Neural cell (in vitro differentiated cells): Measurements from ENCODE around the gene GPR146. TPM values are rescaled to one million over a fixed set of nuclear protein-coding genes. Genes with fewer than 3 reads are reported as not detected.

Experiments used
- H2AFZ ChIP-seq: fragments of 200-600, 300-800 bp; sonication (generic), shearing (Covaris generic); 2 replicates; pipeline ENCODE4 v1.6.0; 2014; ENCODE audit warnings: low read depth, mild to moderate bottlenecking, antibody characterized with exemption, low read length, moderate library complexity
- H3F3A ChIP-seq: fragments of 200-600 bp; shearing (Covaris generic); 2 replicates; pipeline ENCODE4 v1.6.1; 2016; ENCODE audit warnings: mild to moderate bottlenecking, moderate library complexity, mixed read lengths, antibody characterized with exemption, low read length; ENCODE audit not compliant: insufficient read depth, poor library complexity, severe bottlenecking
- H3K27ac ChIP-seq: fragments of 200-600, 300-800 bp; sonication (generic), shearing (Covaris generic); 2 replicates; pipeline ENCODE4 v1.5.1; 2014; ENCODE audit warnings: mild to moderate bottlenecking, low read length, moderate library complexity
- H3K27me3 ChIP-seq: fragments of 300-800, 200-600 bp; sonication (generic), shearing (Covaris generic); 2 replicates; pipeline ENCODE4 v1.6.0; 2014; ENCODE audit warnings: mild to moderate bottlenecking, low read depth, low read length, moderate library complexity; ENCODE audit not compliant: insufficient read depth
- H3K36me3 ChIP-seq: fragments of 300-800, 200-600 bp; sonication (generic), shearing (Covaris generic); 2 replicates; pipeline ENCODE4 v1.5.1; 2014; ENCODE audit warnings: mild to moderate bottlenecking, antibody characterized with exemption, low read length, moderate library complexity; ENCODE audit not compliant: insufficient read depth
- H3K4me2 ChIP-seq: fragments of 300-800, 200-600 bp; sonication (generic), shearing (Covaris generic); 2 replicates; pipeline ENCODE4 v1.6.0; 2014; ENCODE audit warnings: mild to moderate bottlenecking, low read length
- H3K4me3 ChIP-seq: fragments of 300-800, 200-600 bp; sonication (generic), shearing (Covaris generic); 2 replicates; pipeline ENCODE4 v1.5.1; 2014; ENCODE audit warnings: mild to moderate bottlenecking, low read length, moderate library complexity
- H3K79me2 ChIP-seq: fragments of 200-600 bp; shearing (Covaris generic); replicated peaks from 2 replicates; pipeline ENCODE4 v1.6.0; 2014; ENCODE audit warnings: mild to moderate bottlenecking, low read length, moderate library complexity; ENCODE audit not compliant: insufficient read depth
- H3K9ac ChIP-seq: fragments of 300-800, 200-600 bp; sonication (generic), shearing (Covaris generic); 2 replicates; pipeline ENCODE4 v1.6.1; 2016; ENCODE audit warnings: mild to moderate bottlenecking, low read length, mixed read lengths
- H3K9me2 ChIP-seq: fragments of 200-600 bp; shearing (Covaris generic); 2 replicates; pipeline ENCODE4 v1.6.1; 2016; ENCODE audit warnings: mild to moderate bottlenecking, low read length, mixed read lengths; ENCODE audit not compliant: insufficient read depth
- H3K9me3 ChIP-seq: fragments of 200-600, 300-800 bp; sonication (generic), shearing (Covaris generic); 2 replicates; pipeline ENCODE4 v1.6.1; 2016; ENCODE audit warnings: mild to moderate bottlenecking, mixed run types, low read length, moderate library complexity, mixed read lengths
- H4K20me1 ChIP-seq: fragments of 200-600 bp; shearing (Covaris generic); 2 replicates; pipeline ENCODE4 v1.6.1; 2016; ENCODE audit warnings: mild to moderate bottlenecking, mixed run types; ENCODE audit not compliant: insufficient read depth
- CTCF ChIP-seq: fragments of 450-650 bp; IDR thresholded peaks from 2 replicates; pipeline ENCODE4 v1.5.1; 2014; ENCODE audit warnings: antibody characterized with exemption, mild to moderate bottlenecking, moderate library complexity; ENCODE audit not compliant: poor library complexity, severe bottlenecking
- EP300 ChIP-seq: fragments of 450-650 bp; conservative IDR thresholded peaks from 2 replicates; pipeline ENCODE4 v1.6.1; 2014; ENCODE audit warnings: antibody characterized with exemption, mild to moderate bottlenecking, moderate library complexity; ENCODE audit not compliant: poor library complexity, severe bottlenecking
- EZH2 ChIP-seq: fragments of 200-600, 300-800 bp; shearing (Covaris generic), sonication (generic); IDR thresholded peaks from 2 replicates; pipeline ENCODE4 v1.6.1; 2014; ENCODE audit warnings: antibody characterized with exemption, low read length, borderline replicate concordance, mild to moderate bottlenecking; ENCODE audit not compliant: insufficient read depth, poor library complexity, severe bottlenecking
- MXI1 ChIP-seq: fragments of 450-650 bp; conservative IDR thresholded peaks from 2 replicates; pipeline ENCODE4 v1.6.1; 2014; ENCODE audit warnings: antibody characterized with exemption, mild to moderate bottlenecking; ENCODE audit not compliant: poor library complexity, severe bottlenecking
- POLR2AphosphoS5 ChIP-seq: IDR thresholded peaks from 2 replicates; pipeline ENCODE4 v1.6.1; 2012
- RAD21 ChIP-seq: fragments of 450-650 bp; conservative IDR thresholded peaks from 2 replicates; pipeline ENCODE4 v1.6.1; 2014; ENCODE audit warnings: antibody characterized with exemption, mild to moderate bottlenecking, moderate library complexity
- REST ChIP-seq: IDR thresholded peaks from 2 replicates; pipeline ENCODE4 v1.6.1; 2012; ENCODE audit warnings: borderline replicate concordance
- SMC3 ChIP-seq: fragments of 450-650 bp; conservative IDR thresholded peaks from 2 replicates; pipeline ENCODE4 v1.6.1; 2014; ENCODE audit warnings: antibody characterized with exemption, mild to moderate bottlenecking, moderate library complexity; ENCODE audit not compliant: poor library complexity
- TAF1 ChIP-seq: IDR thresholded peaks from 2 replicates; pipeline ENCODE4 v1.6.1; 2012; ENCODE audit warnings: low read depth
- polyA plus RNA-seq: library from polyadenylated mRNA; depleted of rRNA; stranded (reverse); fragments of >200 nt; gene quantifications from 2 replicates; pipeline ENCODE4 v1.2.3, GENCODE V29; 2014

GPR146 gene
- polyA plus RNA-seq, 1 donor from 2014 or later, result not detected

GRCh38 chr7:1064581-1064980 lies 20.2 kb downstream of the GPR146 start:
- no peaks in the 10 kb centered on the region for H4K20me1 ChIP-seq
- no peaks in the 10 kb centered on the region for H3K9me3 ChIP-seq
- H3K9me2 ChIP-seq, result no peaks in the 10 kb centered on the region

GRCh38 chr7:1065263-1065584 lies 20.9 kb downstream of the GPR146 start:
- H3K36me3 ChIP-seq, result no peaks in the 10 kb centered on the region
- H3K27me3 ChIP-seq, result no peaks in the 10 kb centered on the region
- no peaks in the 10 kb centered on the region for H3F3A ChIP-seq
- H4K20me1 ChIP-seq, result no peaks in the 10 kb centered on the region
- no peak overlapping the region for H3K4me2 ChIP-seq
- no peak overlapping the region for H2AFZ ChIP-seq
- H3K27ac ChIP-seq, result no peak overlapping the region
- no peaks in the 10 kb centered on the region for H3K9me2 ChIP-seq
- H3K9me3 ChIP-seq, result no peaks in the 10 kb centered on the region
- H3K4me3 ChIP-seq, result no peak overlapping the region
- no peaks in the 10 kb centered on the region for H3K79me2 ChIP-seq
- no peak overlapping the region for H3K9ac ChIP-seq
- TF ChIP-seq REST, result no peak
- TF ChIP-seq POLR2AphosphoS5, result no peak
- TF ChIP-seq EZH2, result no peak
- TF ChIP-seq EP300, result no peak
- no peak for TF ChIP-seq SMC3
- no peak for TF ChIP-seq MXI1

More at GRCh38 chr7:1064581-1064980, 20.2 kb downstream of the GPR146 start:
- no peak for TF ChIP-seq REST
- no peak for TF ChIP-seq POLR2AphosphoS5
- no peak for TF ChIP-seq CTCF
- no peak for TF ChIP-seq TAF1
- TF ChIP-seq RAD21, result no peak
- no peak for TF ChIP-seq SMC3
- TF ChIP-seq EZH2, result no peak
- TF ChIP-seq MXI1, result no peak
- no peak for TF ChIP-seq EP300
- no peaks in the 10 kb centered on the region for H3K27me3 ChIP-seq
- no peak overlapping the region for H3K9ac ChIP-seq
- no peaks in the 10 kb centered on the region for H3K79me2 ChIP-seq
- H3K27ac ChIP-seq, result no peak overlapping the region
- H3F3A ChIP-seq, result no peaks in the 10 kb centered on the region
- no peak overlapping the region for H3K4me2 ChIP-seq
- H2AFZ ChIP-seq, result no peak overlapping the region
- no peaks in the 10 kb centered on the region for H3K36me3 ChIP-seq
- no peak overlapping the region for H3K4me3 ChIP-seq
